OCI-LY1 (cell line): ENCODE data around the gene OR5H2.

Source experiments
- CTCF ChIP-seq: fragments of 200-600 bp; sonication (generic), shearing (Covaris generic); IDR thresholded peaks from 2 replicates; pipeline ENCODE4 v1.5.1; 2017; ENCODE audit warnings: mild to moderate bottlenecking, antibody characterized with exemption, low read length, moderate library complexity, mixed read lengths
- EZH2 ChIP-seq: fragments of 200-600 bp; sonication (generic), shearing (Covaris generic); IDR thresholded peaks from 2 replicates; pipeline ENCODE4 v1.8.0; 2017; ENCODE audit warnings: borderline replicate concordance, mixed run types, mild to moderate bottlenecking, antibody characterized with exemption, low read length, moderate library complexity, mixed read lengths

- TF ChIP-seq CTCF: no peak
- TF ChIP-seq EZH2: no peak
Measured at GRCh38 chr3:98326945-98327344, 44.6 kb downstream of the OR5H2 start.
